NCI-H2107 (cell line): Measurements from ENCODE around the gene MACROH2A1.

Experiments used
- DNase-seq: peaks from one replicate; lab custom pipeline; 2025; lab: John Stamatoyannopoulos, UW

Gene MACROH2A1

GRCh38 chr5:135435467-135436330, 36.7 kb upstream of the MACROH2A1 start:
- DNase-seq = no peak

- DNase-seq = no peak
Measured at GRCh38 chr5:135434591-135435466, 35.8 kb upstream of the MACROH2A1 start.

- DNase-seq = no peak
Measured at GRCh38 chr5:135433681-135434426, 34.8 kb upstream of the MACROH2A1 start.

- DNase-seq = no peak
Measured at GRCh38 chr5:135432113-135432512, 33.1 kb upstream of the MACROH2A1 start.

- DNase-seq = no peak
Measured at GRCh38 chr5:135430135-135430437, 31.1 kb upstream of the MACROH2A1 start.

- peak; percentile 36 for DNase-seq
Measured at GRCh38 chr5:135429301-135430134, 30.5 kb upstream of the MACROH2A1 start.

- no peak for DNase-seq
Measured at GRCh38 chr5:135428586-135428985, 29.6 kb upstream of the MACROH2A1 start.

- DNase-seq = no peak
Measured at GRCh38 chr5:135426102-135427082, 27.4 kb upstream of the MACROH2A1 start.

- no peak for DNase-seq
Measured at GRCh38 chr5:135425641-135426040, 26.6 kb upstream of the MACROH2A1 start.

GRCh38 chr5:135423846-135424168, 24.8 kb upstream of the MACROH2A1 start:
- DNase-seq = no peak

- DNase-seq = no peak
Measured at GRCh38 chr5:135423146-135423845, 24.3 kb upstream of the MACROH2A1 start.

- DNase-seq = no peak
Measured at GRCh38 chr5:135422419-135422818, 23.4 kb upstream of the MACROH2A1 start.

- DNase-seq = no peak
Measured at GRCh38 chr5:135417083-135417482, 18.1 kb upstream of the MACROH2A1 start.

GRCh38 chr5:135405082-135405481, 6.1 kb upstream of the MACROH2A1 start:
- DNase-seq = no peak

GRCh38 chr5:135402031-135402430, 3.0 kb upstream of the MACROH2A1 start:
- no peak for DNase-seq

GRCh38 chr5:135400866-135401265, 1.8 kb upstream of the MACROH2A1 start:
- no peak for DNase-seq

GRCh38 chr5:135399794-135400542, 937 bp upstream of the MACROH2A1 start:
- no peak for DNase-seq

- peak; percentile 8 for DNase-seq
Measured at GRCh38 chr5:135398160-135398854, 724 bp downstream of the MACROH2A1 start.
